NCI-H1417 treated with DMSO at 0.1 percent for 48 hours (cell line): Measurements from ENCODE around the gene ATF5.

Experiments
- DNase-seq: peaks from one replicate; lab custom pipeline; 2025; lab: John Stamatoyannopoulos, UW

ATF5 gene

GRCh38 chr19:49894879-49895565, 34.0 kb upstream of the ATF5 start:
- DNase-seq: no peak

- no peak for DNase-seq
Observed at GRCh38 chr19:49895566-49896297, 33.3 kb upstream of the ATF5 start.

- DNase-seq: no peak
Observed at GRCh38 chr19:49896863-49897621, 32.0 kb upstream of the ATF5 start, which contains the start of gene IL4I1. Gene IL4I1 (minus strand): TSS chr19:49896887. CDS start chr19:49896160, 727 bp downstream.

GRCh38 chr19:49904136-49904535, 24.9 kb upstream of the ATF5 start:
- DNase-seq: no peak

DNA sequence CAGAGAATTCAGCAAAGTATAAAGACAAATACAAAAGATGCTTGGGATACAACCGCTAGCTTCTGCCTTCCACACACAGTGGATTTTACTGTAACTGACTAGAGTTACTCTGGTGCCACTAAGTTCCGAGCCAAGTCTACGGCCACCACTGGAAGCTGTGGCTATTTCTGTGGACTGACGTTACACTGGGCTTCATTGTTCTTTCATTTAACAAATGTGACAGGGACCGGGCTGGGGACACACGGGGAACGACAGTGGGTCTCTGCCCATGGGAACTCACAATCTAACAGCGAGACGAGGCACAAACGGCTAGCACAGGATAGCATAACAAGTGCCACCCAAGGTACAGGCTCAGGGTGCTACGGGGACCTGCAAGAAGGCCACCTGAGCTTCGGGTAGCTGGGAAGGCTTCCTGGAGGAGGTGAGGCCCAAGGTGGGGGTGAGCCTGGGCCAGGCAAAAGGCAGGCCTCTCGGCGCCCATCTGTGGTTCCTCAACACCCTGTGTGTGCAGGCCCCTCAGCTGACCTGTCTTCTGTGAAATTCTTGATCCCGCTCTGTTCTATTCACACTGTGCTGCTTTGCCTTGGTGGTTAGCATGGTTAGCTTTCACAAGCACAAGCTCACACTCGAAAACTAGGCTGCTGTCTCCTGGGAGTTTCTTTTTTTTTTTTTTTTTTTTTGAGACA, 22.0 kb upstream of the ATF5 start:
- DNase-seq: no peak

- no peak for DNase-seq
Observed at GRCh38 chr19:49907745-49908446, 21.1 kb upstream of the ATF5 start.

DNA sequence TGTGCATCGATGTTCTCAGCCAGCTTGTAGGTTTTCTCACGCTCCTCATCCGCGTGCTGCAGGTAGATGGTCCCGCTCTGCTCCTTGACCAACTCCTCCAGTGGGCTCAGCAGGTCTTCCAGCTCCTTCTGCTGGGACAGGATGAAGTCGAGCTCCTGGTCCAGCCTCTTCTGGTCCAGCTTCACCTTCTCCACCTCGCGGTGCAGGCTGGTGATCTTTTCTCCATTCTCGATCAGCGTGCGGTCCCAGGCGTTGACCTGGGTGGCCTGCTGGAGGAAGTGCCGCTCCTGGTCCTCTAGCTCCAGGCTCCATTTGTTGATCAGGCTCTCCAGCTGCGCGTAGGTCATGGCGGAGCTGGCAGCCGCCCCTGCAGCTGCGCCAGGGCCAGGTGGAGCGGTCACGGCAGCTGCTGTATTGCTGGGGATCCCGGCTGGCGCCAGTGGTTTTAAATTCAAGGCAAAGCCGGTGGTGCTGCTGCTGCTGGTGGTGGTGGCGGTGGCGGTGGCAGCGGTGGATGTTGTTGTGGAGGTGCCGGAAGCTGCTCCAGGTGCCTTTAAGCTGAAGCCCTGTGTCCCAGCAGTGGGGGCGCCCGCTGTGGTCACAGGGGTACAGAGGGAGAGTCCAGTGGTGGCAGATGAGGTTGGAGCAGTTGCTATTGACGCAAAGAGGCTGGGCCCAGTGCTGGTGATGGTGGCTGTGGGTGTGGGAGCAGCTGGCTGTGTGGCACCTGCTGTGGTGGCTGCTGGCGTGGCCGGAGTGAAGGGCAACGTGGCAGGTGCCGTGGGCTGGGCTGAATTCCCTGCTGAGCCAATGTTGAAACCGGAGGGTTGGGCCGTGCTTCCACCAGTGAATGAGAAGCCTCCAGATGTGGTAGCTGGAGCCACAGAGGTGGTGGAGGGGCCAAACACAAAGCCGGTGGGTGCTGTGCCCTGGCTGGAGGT, 20.3 kb upstream of the ATF5 start:
- no peak for DNase-seq

DNA sequence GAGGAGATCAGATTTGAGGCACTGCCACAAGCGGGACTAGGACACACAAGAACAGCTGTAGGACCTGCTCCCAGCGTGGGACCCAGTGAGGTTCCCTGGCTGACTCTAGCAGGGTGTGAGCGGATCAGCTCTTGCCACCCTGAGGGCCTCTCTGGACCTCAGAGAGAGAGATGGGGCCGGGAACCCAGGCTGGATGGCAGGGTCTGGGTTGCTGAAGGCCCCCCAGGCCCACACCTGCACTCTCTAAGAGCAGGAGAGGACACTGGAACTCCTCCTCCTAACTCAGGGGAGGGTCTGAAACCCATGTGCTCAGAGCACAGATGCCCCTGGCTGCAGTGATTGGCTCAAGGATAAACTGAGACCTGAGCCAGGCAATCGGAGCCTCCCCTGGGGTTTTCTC, 18.8 kb upstream of the ATF5 start:
- no peak for DNase-seq

- no peak for DNase-seq
Observed at GRCh38 chr19:49911381-49912145, 17.4 kb upstream of the ATF5 start.

GRCh38 chr19:49912965-49913685, 15.9 kb upstream of the ATF5 start:
- DNase-seq: no peak

GRCh38 chr19:49913720-49914119, 15.3 kb upstream of the ATF5 start:
- no peak for DNase-seq

DNA sequence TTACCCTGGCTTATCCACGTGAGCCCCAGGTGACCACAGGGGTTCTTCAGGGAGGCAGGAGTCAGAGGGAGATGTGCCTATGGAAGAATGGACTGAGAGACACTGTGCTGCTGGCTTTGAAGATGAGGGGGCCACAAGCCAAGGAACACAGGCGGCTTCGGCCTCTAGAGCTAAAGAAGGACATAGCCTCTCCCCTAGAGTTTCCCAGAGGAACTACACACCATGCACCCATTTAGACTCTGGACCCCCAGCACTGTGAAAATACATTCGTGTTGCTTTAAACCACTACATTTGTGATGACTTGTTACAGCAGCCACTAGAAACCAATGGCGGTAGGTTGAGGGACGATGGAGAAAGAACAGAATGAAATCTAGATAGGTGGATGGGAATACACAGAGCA, 13.7 kb upstream of the ATF5 start:
- no peak for DNase-seq

DNA sequence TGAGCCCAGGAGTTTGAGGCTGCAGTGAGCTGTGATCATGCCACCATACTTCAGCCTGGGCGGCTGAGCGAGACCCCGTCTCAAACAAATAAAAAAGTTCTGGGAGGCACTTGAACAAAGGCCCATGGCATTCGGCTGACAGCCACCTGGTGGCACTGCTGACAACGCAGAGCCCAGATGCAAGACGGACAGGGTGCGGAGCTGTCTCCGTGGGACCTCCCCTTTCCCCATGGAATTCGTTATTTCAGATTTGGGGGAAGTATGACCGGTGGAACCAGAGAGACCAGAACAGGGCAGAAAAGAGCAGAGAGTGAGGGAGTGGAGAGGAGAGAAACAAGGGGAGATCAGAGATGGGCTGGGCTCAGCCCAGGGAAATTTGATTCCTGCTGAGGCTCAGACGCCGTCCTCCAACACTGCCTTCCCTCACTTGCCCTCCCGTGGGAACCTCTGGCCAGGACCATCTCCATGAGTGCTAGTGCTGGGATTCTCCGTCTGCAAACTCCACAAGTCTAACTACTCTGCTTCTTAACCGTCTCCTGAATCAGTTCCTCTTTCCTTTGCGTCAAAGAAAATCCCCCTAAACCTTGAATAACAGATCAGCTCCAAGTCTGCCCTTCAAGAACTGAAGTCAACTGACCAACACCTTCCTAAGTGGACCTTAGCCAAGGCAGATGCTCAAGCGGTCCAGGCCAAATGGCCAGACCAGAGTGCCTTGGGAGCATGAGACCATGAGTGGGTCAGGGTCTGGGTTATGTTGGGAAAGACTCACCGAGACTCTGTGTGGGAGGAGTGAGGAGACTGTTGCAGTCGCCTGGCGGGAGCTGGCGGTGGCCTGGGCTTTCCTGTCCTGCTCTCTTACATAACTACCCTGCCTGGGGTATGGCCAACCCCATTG, 11.9 kb upstream of the ATF5 start:
- DNase-seq: no peak

GRCh38 chr19:49918089-49918488, 10.9 kb upstream of the ATF5 start:
- DNase-seq: no peak

- DNase-seq: peak; percentile 9
Observed at GRCh38 chr19:49920624-49921363, 8.2 kb upstream of the ATF5 start.

DNA sequence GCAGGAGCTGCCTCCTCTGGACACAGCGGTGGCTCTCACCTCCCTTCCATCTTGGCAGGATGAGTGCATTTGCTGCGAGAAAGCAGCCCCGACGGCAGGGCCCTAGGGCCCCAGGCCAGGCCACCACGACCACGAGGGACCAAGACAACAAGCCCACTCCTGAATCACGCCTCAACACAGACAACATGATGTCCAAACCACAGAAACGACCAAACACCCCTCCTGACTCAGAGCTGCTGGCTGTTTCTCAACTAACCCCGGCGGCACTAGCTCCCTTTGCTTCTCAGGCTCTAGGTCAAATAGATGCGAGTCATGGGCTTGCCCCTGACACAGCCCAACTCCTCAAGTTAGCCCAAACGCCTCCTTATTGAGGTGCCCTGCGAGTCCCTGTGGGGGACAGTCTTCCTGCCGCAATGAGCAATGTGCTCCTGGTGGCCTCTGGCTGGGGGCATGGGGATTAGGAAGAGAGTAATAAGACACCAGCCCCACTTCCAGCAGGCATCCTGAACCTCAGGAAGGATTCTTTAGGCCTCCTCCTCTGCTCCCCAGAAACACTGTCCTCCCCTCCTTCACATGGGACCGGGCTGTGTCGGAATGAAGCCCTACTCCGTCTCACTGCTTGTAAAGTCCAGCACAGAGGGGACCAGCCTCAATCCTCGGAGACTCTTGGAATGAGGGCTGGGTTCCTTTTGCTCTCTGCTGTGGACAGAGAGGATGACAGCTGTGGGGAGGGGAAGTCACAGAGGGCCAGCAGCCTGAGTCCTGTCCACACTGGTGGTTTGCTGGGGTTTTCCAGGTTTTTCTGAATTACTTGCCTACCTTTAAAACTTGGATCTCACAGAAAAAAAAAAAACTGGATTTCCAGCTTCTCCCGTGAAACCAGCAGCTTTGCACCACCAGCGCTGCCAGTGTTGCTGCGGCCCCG, 6.9 kb upstream of the ATF5 start:
- DNase-seq: no peak
